ENCODE results near the gene PDPN.

PDPN gene

GRCh38 chr1:13605159-13605558 lies 21.5 kb downstream of the PDPN start:
- no peak for DNase-seq (ENCODE audit: extremely low read depth, insufficient read length)
- TF ChIP-seq CTCF (IDR thresholded peaks at IDR 0.05; ENCODE audit: insufficient read depth, low read length, poor library complexity, severe bottlenecking): no peak
- Histone ChIP-seq H3K36me3 (ENCODE audit: control insufficient read depth, insufficient read depth, low read length) (no peaks in the 10 kb centered on the region), H3K4me3 (replicated peaks; ENCODE audit: low read depth, low read length) (no peak overlapping the region), H3K27me3 (replicated peaks; ENCODE audit: control insufficient read depth, insufficient read depth, low read length) (no peaks in the 10 kb centered on the region)

- no peak for TF ChIP-seq CTCF (IDR thresholded peaks at IDR 0.05; ENCODE audit: insufficient read depth, low read length, poor library complexity, severe bottlenecking)
- Histone ChIP-seq H3K4me3 (replicated peaks; ENCODE audit: low read depth, low read length) (no peak overlapping the region), H3K27me3 (replicated peaks; ENCODE audit: control insufficient read depth, insufficient read depth, low read length) (no peaks in the 10 kb centered on the region), H3K36me3 (ENCODE audit: control insufficient read depth, insufficient read depth, low read length) (no peaks in the 10 kb centered on the region)
- no peak for DNase-seq (ENCODE audit: extremely low read depth, insufficient read length)
Observed at GRCh38 chr1:13607002-13607401, 23.4 kb downstream of the PDPN start.

GRCh38 chr1:13616234-13616633 lies 32.6 kb downstream of the PDPN start:
- Histone ChIP-seq H3K27me3 (replicated peaks; ENCODE audit: control insufficient read depth, insufficient read depth, low read length) (no peaks in the 10 kb centered on the region), H3K36me3 (ENCODE audit: control insufficient read depth, insufficient read depth, low read length) (no peaks in the 10 kb centered on the region), H3K4me3 (replicated peaks; ENCODE audit: low read depth, low read length) (no peak overlapping the region)
- no peak for TF ChIP-seq CTCF (IDR thresholded peaks at IDR 0.05; ENCODE audit: insufficient read depth, low read length, poor library complexity, severe bottlenecking)
- no peak for DNase-seq (ENCODE audit: extremely low read depth, insufficient read length)

GRCh38 chr1:13617108-13617507 lies 33.5 kb downstream of the PDPN start:
- no peaks in the 10 kb centered on the region for H3K27me3 ChIP-seq (replicated peaks; ENCODE audit: control insufficient read depth, insufficient read depth, low read length)
- H3K36me3 ChIP-seq (ENCODE audit: control insufficient read depth, insufficient read depth, low read length): no peaks in the 10 kb centered on the region
- no peak for TF ChIP-seq CTCF (IDR thresholded peaks at IDR 0.05; ENCODE audit: insufficient read depth, low read length, poor library complexity, severe bottlenecking)
- no peak for DNase-seq (ENCODE audit: extremely low read depth, insufficient read length)
- no peak overlapping the region for H3K4me3 ChIP-seq (replicated peaks; ENCODE audit: low read depth, low read length)

- no peak for TF ChIP-seq CTCF (IDR thresholded peaks at IDR 0.05; ENCODE audit: insufficient read depth, low read length, poor library complexity, severe bottlenecking)
- Histone ChIP-seq H3K4me3 (replicated peaks; ENCODE audit: low read depth, low read length) (no peak overlapping the region), H3K36me3 (ENCODE audit: control insufficient read depth, insufficient read depth, low read length) (no peaks in the 10 kb centered on the region), H3K27me3 (replicated peaks; ENCODE audit: control insufficient read depth, insufficient read depth, low read length) (no peaks in the 10 kb centered on the region)
- DNase-seq (ENCODE audit: extremely low read depth, insufficient read length): no peak
Observed at GRCh38 chr1:13617773-13618172, 34.1 kb downstream of the PDPN start.

- no peaks in the 10 kb centered on the region for H3K27me3 ChIP-seq (replicated peaks; ENCODE audit: control insufficient read depth, insufficient read depth, low read length)
- H3K36me3 ChIP-seq (ENCODE audit: control insufficient read depth, insufficient read depth, low read length): no peaks in the 10 kb centered on the region
- no peak for TF ChIP-seq CTCF (IDR thresholded peaks at IDR 0.05; ENCODE audit: insufficient read depth, low read length, poor library complexity, severe bottlenecking)
- H3K4me3 ChIP-seq (replicated peaks; ENCODE audit: low read depth, low read length): no peak overlapping the region
- DNase-seq (ENCODE audit: extremely low read depth, insufficient read length): no peak
Observed at GRCh38 chr1:13618483-13618882, 34.9 kb downstream of the PDPN start.

Data from GM06990 (cell line).